Mucosa of descending colon (tissue), 3 donors: ENCODE data around the gene RPL41. TPM values are rescaled to one million over a fixed set of nuclear protein-coding genes. Genes with fewer than 3 reads are reported as not detected.

Experiments used
- ATAC-seq: fragments of 200-7000 bp; cut with Tn5 transposase; one replicate; pipeline ENCODE4 v1.9.1; 2020; ENCODE audit warnings: mild to moderate bottlenecking, moderate library complexity
- DNase-seq, 3 donors: peaks; one replicate each; pipeline ENCODE4 v3.0.0-alpha.2; 2020
- H3K36me3 ChIP-seq: fragments of 200-600 bp; one replicate; pipeline ENCODE4 v1.8.0; 2021; ENCODE audit warnings: low read depth, mild to moderate bottlenecking
- H3K4me1 ChIP-seq: fragments of 200-600 bp; one replicate; pipeline ENCODE4 v1.8.0; 2021; ENCODE audit warnings: low read depth, mild to moderate bottlenecking
- H3K4me3 ChIP-seq: fragments of 200-600 bp; one replicate; pipeline ENCODE4 v1.8.0; 2021; ENCODE audit warnings: mild to moderate bottlenecking
- H3K9me3 ChIP-seq: fragments of 200-600 bp; one replicate; pipeline ENCODE4 v1.8.0; 2021; ENCODE audit warnings: mild to moderate bottlenecking
- CTCF ChIP-seq: fragments of 200-600 bp; IDR thresholded peaks from one replicate; pipeline ENCODE4 v1.8.0; 2022; ENCODE audit warnings: antibody characterized with exemption, mild to moderate bottlenecking
- intact Hi-C, 2 donors: fragments of 100-400 bp; cut with DNase I in 1 of 2; cut with micrococcal nuclease in 1 of 2; formaldehyde crosslinking; loops; one replicate each; pipeline versions ENCODE4 v1.11.0 to v1.11.1; 2022; cut with DNase I, micrococcal nuclease
- total RNA-seq, 3 donors: library from RNA; stranded (reverse); fragmentation: NEBNext Ultra II Directional in 2 of 3; extraction: Animal tissue kit (Norgen Biotek cat#: 25700) in 2 of 3; gene quantifications; one replicate each; pipeline versions ENCODE4 v1.2.1 to v1.2.4, GENCODE V29; 2021 to 2023
- donor health status: DM: no; HTN: no; CAD: no; lungs with moderate emphysema.
- donor health status: DM: no; HTN: no; CAD: no.
- donor health status: DM: no; HTN: yes; CAD: no.

The RPL41 gene
- total RNA-seq, 3 donors from 2014 or later: 2,763 to 3,198 (median 3,152) TPM

- H3K9me3 ChIP-seq: no peaks in the 10 kb centered on the region
- peak; percentile 67 for TF ChIP-seq CTCF
- intact Hi-C loops: no loop called here
- DNase-seq: peak; percentile 92 to 96 (median 95)
- peak; percentile 65 for ATAC-seq
- peaks cover 27% of the 10 kb centered on the region for H3K4me1 ChIP-seq
- H3K36me3 ChIP-seq: no peaks in the 10 kb centered on the region
- peak overlapping the region; percentile 90 for H3K4me3 ChIP-seq
Observed at GRCh38 chr12:56078931-56079722, 37.3 kb upstream of the RPL41 start.

- TF ChIP-seq CTCF: peak; percentile 42
- ATAC-seq: peak; percentile 82
- H3K36me3 ChIP-seq: no peaks in the 10 kb centered on the region
- DNase-seq: peak; percentile 88 to 90 (median 89)
- peaks cover 27% of the 10 kb centered on the region for H3K4me1 ChIP-seq
- intact Hi-C loops: no loop called here
- no peaks in the 10 kb centered on the region for H3K9me3 ChIP-seq
- H3K4me3 ChIP-seq: peak within 1 kb of the TSS; percentile 90
Observed at GRCh38 chr12:56079723-56080555, 36.5 kb upstream of the RPL41 start, which contains the start of gene ERBB3. TSS of gene ERBB3 (plus strand) at chr12:56080165. CDS start at chr12:56080301, 136 bp downstream.

- no peaks in the 10 kb centered on the region for H3K36me3 ChIP-seq
- ATAC-seq (peak; percentile 62), DNase-seq (peak; percentile 76 to 82 (median 82))
Observed at GRCh38 chr12:56080556-56081138, 35.8 kb upstream of the RPL41 start.

GRCh38 chr12:56081393-56082347 is 34.8 kb upstream of the RPL41 start:
- Histone ChIP-seq H3K9me3 (no peaks in the 10 kb centered on the region), H3K36me3 (no peaks in the 10 kb centered on the region), H3K4me3 (peak overlapping the region; percentile 25), H3K4me1 (peaks cover 39% of the 10 kb centered on the region)
- ATAC-seq (peak; percentile 69), DNase-seq (peak; percentile 78 to 84 (median 78))
- TF ChIP-seq CTCF: no peak
- intact Hi-C loops: no loop called here

More at GRCh38 chr12:56080556-56081138, 35.8 kb upstream of the RPL41 start:
- peaks cover 32% of the 10 kb centered on the region for H3K4me1 ChIP-seq
- H3K4me3 ChIP-seq: peak overlapping the region; percentile 90
- intact Hi-C loops: no loop called here
- no peak for TF ChIP-seq CTCF
- H3K9me3 ChIP-seq: no peaks in the 10 kb centered on the region
